T-helper 1 cell treated with Interleukin-12 subunit alpha and Interleukin-12 subunit beta and Interleukin-4 antibody, amounts not matched to agents 30 ng/mL and 1 ng/mL, for 36 hours (primary cell): Measurements from ENCODE around the gene ITGB2. TPM values are rescaled to one million over a fixed set of nuclear protein-coding genes. Genes with fewer than 3 reads are reported as not detected.
"Not testable (repeated sequence)": the region's sequence is repeated elsewhere in the genome, so short reads cannot be mapped to it uniquely, and the experiment has no call there.

Source experiments
- intact Hi-C: fragments of 100-400 bp; cut with micrococcal nuclease; formaldehyde crosslinking; loops from one replicate; pipeline ENCODE4 v1.15.1; 2024
- total RNA-seq: library from RNA; stranded (reverse); gene quantifications from 2 replicates; pipeline ENCODE4 v1.2.3, GENCODE V29; 2022

The ITGB2 gene
- total RNA-seq, 1 donor from 2014 or later: 792 TPM

DNA sequence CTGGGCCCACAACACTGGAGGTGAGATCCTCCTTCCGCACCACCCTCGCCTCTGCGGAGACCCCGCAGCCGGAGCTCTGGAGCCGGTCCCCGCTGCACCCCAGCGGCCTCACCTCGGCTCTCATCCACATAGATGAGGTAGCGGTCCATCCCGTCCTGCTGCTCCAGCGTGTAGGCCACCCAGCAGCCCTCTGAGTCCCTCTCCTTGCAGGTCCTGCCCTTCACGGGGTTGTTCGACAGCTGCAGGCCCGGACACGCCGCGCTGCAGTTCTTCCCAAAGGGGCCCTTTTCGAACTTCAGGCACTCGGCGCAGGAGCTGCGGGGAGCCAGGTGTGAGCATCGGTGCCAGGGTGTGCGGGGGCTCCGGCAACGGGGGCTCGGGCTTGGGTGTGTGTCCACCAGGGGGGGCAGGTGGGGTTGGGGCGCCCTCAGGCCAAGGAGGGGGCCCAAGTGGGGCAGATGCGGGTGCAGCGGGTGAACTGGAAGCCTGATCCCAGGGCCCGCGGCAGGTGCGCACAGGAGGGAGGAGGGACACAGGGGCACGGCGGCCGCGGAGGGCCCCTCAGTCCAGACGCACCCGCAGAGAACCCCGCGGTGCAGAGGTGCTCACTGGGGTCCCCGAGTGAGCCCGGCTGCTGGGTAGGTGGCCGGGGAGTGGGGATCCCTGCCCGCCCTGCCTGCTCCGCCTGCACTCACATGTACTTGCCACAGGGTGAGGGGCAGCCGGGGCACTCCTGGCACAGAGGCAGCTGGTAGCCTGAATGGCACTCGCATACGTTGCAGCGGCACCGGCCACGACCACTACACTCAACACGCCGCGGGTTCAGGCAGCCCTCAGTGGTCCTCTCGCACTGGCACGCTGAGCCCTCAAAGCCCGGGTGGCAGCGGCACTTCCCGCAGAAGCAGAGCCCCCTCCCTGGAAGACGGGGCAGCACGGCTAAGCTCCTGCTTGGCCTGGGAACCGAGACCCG is 31.8 kb downstream of the ITGB2 start:
- intact Hi-C loops: no loop called here

DNA sequence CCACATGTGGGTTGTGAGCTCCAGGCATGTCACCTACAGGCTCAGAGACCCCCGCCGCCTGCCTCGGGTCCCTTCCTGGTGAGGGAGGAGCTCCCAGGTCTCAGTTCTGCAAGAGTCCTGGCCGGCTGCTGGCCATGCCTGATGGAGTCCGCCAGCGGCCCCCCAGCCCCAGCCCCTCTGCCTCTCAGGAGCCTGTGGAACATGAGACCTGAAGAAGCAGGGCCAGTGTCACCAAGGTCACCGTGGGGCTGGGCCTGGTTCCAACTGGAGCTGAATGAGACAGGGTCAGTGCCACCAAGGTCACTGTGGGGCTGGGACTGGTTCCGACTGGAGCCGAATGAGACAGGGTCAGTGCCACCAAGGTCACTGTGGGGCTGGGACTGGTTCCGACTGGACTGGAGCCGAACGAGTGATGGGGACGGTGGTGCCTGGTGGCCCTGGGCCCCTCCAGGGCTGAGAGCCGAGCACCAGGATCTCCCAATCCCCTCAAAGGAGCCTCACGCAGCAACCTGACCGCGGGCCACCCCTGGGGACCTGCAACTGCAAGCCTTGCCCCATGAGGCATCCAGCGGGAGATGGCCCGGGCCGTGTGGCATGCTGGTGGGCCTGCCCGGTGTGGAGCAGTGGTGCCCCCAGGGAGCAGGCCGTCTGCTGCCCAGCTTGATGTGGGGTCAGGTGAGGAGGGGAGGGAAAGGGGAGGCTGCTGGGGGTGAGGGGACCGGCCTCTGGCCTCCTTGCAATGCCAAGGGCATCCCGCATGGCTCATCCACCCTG is 32.7 kb downstream of the ITGB2 start:
- intact Hi-C loops: no loop called here

GRCh38 chr21:44887126-44887806 is 33.4 kb downstream of the ITGB2 start:
- intact Hi-C loops: no loop called here

GRCh38 chr21:44886113-44887075 is 34.3 kb downstream of the ITGB2 start:
- intact Hi-C loops: no loop called here

- intact Hi-C loops: no loop called here
These were observed 35.1 kb downstream of the ITGB2 start for GRCh38 chr21:44885615-44886014.

GRCh38 chr21:44884097-44884496 is 36.6 kb downstream of the ITGB2 start:
- intact Hi-C loops: no loop called here

DNA sequence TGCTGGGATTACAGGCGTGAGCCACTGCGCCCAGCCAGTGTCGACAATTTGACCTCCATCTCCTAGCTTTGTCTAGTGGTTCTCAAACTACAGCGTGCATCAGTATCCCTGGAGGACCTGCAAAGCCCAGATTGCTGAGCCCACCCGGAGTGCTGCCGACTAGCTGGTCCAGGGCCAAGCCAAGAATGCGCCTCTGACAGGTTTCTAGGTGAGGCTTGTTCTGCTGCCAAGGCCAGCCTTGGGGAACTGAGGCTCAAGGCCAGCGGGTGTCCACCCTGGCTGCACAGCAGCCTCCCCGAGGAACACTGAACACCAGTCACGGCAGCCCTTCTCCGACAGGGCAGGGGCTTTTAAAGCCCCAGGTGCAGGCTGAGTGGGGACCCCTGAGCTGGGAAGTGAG is 37.4 kb downstream of the ITGB2 start:
- intact Hi-C loops: no loop called here

- intact Hi-C loops: no loop called here
These were observed 39.4 kb downstream of the ITGB2 start for GRCh38 chr21:44881198-44881872.

GRCh38 chr21:44880405-44881197 is 40.1 kb downstream of the ITGB2 start:
- intact Hi-C loops: no loop called here

GRCh38 chr21:44879238-44879637 is 41.5 kb downstream of the ITGB2 start:
- intact Hi-C loops: not testable (repeated sequence)

- intact Hi-C loops: no loop called here
These were observed 42.4 kb downstream of the ITGB2 start for GRCh38 chr21:44878053-44878982.

- intact Hi-C loops: no loop called here
These were observed 43.7 kb downstream of the ITGB2 start for GRCh38 chr21:44876849-44877575.

- intact Hi-C loops: loop anchor here (1.0 kb wide), 5 partner anchors 17 to 74 kb away; partner anchors contain the start of gene UBE2G2
These were observed 45.4 kb downstream of the ITGB2 start for GRCh38 chr21:44875316-44875700.

DNA sequence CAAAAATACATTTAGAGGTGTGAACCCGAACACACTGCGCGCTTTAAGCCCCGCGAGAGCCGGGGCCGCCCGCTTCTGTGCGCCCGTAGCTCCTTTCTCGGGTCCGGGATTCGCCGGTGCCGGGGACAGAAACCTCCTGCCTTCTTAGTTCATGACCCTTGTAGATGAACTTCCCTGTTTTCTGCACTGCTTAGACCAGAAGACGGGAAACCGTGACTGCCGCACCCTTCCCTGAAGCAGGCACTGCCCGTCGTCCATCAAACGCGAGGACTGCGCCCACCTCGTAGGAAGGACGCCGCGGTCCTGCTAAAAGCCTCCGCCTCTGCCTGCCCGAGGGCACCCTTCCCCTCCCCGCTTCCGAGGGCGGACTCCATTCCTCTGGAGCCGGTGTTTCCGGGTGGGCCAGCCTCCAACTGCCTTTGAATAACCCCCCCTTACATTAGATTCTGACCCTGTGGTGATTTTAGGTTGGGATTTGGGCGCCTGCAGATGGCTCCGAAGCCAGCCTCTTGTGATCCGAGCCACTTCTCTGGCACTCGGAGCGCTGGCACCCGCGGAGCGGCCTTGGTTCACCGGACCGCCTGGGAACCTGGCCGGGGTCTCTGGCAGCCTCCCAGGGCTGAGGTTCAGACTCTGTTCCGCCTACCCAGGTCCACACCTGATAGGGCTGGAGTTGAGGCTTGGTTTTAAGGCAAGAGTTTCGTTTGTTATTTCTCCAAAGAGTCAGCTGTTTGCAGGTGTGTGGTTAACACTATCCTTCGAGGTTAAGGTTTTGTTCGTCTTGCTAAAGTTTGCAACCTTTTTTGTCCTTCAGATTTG is 46.0 kb downstream of the ITGB2 start:
- intact Hi-C loops: loop anchor here (1.0 kb wide), 6 partner anchors 18 to 73 kb away; partner anchors contain the start of gene UBE2G2

DNA sequence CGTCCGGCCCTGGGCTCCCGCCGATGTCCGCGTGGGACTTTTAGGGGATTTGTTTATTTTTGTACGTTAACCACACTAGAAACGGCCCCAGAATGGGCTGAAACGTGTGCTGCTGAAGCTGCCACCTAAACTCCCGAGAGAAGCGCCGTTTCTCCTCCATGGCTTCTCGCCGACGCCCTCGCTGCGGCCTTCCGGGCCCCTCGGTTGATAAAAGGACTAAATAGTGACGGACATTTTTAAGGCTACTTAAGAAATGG is 46.5 kb downstream of the ITGB2 start:
- intact Hi-C loops: loop anchor here (1.0 kb wide), 1 partner anchor 57 kb away; no protein-coding TSS in a partner anchor
